ENCODE results near the gene TEKTIP1. TPM values are rescaled to one million over a fixed set of nuclear protein-coding genes. Genes with fewer than 3 reads are reported as not detected.

The TEKTIP1 gene
- total RNA-seq, 2 donors from 2014 or later = not detected

DNA sequence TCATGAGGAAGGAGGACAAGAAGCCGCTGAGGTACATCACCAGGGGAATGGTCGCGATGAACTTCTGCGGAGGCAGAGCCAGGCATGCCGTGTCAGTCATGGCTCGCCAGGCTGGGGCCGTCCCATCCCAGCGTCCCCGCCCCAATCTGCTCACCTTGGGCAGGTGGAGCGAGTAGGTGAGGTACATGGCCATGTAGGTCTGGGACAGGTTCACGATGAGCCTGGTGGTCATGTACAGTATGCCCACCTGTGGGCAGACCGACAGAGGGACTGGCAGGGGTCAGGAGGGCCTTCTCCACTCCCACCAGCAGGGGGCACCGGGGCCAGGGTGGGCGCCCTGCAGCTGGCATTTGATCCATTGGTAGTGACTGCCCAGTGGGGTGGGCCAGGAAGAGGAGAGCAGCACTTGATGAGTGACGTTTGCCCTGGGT, 8.3 kb downstream of the TEKTIP1 start:
- DNase-seq (ENCODE audit: low spot score) = no peak
- TF ChIP-seq, protein P1, sequence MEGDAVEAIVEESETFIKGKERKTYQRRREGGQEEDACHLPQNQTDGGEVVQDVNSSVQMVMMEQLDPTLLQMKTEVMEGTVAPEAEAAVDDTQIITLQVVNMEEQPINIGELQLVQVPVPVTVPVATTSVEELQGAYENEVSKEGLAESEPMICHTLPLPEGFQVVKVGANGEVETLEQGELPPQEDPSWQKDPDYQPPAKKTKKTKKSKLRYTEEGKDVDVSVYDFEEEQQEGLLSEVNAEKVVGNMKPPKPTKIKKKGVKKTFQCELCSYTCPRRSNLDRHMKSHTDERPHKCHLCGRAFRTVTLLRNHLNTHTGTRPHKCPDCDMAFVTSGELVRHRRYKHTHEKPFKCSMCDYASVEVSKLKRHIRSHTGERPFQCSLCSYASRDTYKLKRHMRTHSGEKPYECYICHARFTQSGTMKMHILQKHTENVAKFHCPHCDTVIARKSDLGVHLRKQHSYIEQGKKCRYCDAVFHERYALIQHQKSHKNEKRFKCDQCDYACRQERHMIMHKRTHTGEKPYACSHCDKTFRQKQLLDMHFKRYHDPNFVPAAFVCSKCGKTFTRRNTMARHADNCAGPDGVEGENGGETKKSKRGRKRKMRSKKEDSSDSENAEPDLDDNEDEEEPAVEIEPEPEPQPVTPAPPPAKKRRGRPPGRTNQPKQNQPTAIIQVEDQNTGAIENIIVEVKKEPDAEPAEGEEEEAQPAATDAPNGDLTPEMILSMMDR (IDR thresholded peaks at IDR 0.05) = peak in 1 of 2 donors; percentile 52
- Histone ChIP-seq H3K36me3 (no peaks in the 10 kb centered on the region), H3K4me1 (no peaks in the 10 kb centered on the region), H3K27me3 (no peaks in the 10 kb centered on the region), H3K4me3 (no peak overlapping the region), H3K9me3 (no peaks in the 10 kb centered on the region), H3K27ac (no peak overlapping the region)

DNA sequence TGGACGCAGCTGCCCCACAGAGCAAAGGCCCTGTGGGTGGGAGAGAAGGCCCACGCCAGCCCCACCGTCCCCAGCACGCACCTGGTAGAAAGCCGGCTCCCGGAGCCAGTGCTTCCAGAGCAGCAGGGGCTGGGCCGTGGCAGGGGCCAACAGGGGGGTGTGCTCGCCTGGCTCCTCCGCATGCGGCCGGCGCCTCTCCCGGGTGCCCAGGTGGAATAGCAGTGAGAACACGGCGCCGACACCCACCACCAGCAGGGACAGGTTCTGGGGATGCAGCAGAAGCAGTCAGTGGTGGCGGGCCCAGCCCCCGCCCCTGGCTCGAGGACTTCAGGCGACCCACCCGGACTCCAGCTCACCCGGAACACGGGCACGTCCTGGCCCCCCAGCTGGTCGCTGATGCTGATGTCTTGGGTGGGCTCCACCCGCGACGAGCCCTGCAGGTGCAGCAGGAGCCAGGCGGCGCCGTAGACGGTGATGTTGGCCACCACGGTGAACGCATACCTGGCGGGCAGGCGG, 8.9 kb downstream of the TEKTIP1 start:
- TF ChIP-seq, protein P1 (IDR thresholded peaks at IDR 0.05) = no peak
- H3K27ac ChIP-seq = no peak overlapping the region
- H3K36me3 ChIP-seq = no peaks in the 10 kb centered on the region

DNA sequence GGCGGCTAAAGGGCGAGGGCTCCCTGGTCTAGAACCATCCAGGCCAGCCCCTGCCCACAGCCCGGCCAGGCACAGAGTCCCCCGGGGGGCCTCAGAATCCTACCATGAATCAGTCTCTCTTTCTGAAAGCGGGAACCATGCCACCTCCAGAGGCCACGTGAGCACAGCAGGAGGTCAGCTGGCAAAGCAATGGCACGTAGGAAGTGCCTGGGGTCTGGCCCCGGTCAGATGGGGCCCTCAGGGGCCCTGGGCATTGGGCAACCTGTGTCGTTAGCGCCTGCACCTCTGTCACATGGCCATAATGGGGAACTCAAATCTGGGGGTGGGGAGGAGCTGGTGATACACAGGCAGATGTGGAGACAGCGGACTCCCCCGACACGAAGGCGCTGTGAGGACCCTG, 9.6 kb downstream of the TEKTIP1 start:
- no peak for DNase-seq (ENCODE audit: low spot score)
- H3K4me1 ChIP-seq = peaks cover 0 to 5% of the 10 kb centered on the region in 2 donors
- no peaks in the 10 kb centered on the region for H3K27me3 ChIP-seq
- H3K27ac ChIP-seq = no peak overlapping the region
- TF ChIP-seq, protein P1 (IDR thresholded peaks at IDR 0.05) = no peak
- no peaks in the 10 kb centered on the region for H3K9me3 ChIP-seq
- no peak overlapping the region for H3K4me3 ChIP-seq
- H3K36me3 ChIP-seq = no peaks in the 10 kb centered on the region

More for the DNA sequence above, 8.9 kb downstream of the TEKTIP1 start:
- no peaks in the 10 kb centered on the region for H3K27me3 ChIP-seq
- peaks cover 0 to 5% of the 10 kb centered on the region in 2 donors for H3K4me1 ChIP-seq
- H3K9me3 ChIP-seq = no peaks in the 10 kb centered on the region
- H3K4me3 ChIP-seq = no peak overlapping the region
- DNase-seq (ENCODE audit: low spot score) = no peak

DNA sequence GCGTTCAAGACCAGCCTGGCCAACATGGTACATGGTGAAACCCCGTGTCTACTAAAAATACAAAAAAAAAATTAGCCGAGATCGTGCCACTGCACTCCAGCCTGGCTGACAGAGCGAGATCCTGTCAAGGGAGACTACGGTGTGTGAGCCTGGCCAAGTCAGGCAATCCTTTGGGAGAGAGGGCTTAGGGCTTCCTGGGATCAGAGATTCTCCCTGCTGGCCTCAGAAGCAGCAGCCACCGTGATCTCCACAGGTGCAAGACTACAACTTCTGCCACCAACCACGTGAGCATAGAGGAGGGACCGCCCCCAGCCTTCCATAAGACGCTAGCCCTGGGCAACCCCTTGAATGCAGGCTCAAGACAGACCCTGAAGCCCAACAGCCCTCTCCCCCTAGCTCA, 10.8 kb downstream of the TEKTIP1 start:
- no peaks in the 10 kb centered on the region for H3K36me3 ChIP-seq
- no peaks in the 10 kb centered on the region for H3K9me3 ChIP-seq
- H3K27ac ChIP-seq = no peak overlapping the region
- no peak overlapping the region for H3K4me3 ChIP-seq
- no peak for DNase-seq (ENCODE audit: low spot score)
- no peaks in the 10 kb centered on the region for H3K27me3 ChIP-seq
- H3K4me1 ChIP-seq = peaks cover 0 to 15% of the 10 kb centered on the region in 2 donors
- TF ChIP-seq, protein P1 (IDR thresholded peaks at IDR 0.05) = no peak

DNA sequence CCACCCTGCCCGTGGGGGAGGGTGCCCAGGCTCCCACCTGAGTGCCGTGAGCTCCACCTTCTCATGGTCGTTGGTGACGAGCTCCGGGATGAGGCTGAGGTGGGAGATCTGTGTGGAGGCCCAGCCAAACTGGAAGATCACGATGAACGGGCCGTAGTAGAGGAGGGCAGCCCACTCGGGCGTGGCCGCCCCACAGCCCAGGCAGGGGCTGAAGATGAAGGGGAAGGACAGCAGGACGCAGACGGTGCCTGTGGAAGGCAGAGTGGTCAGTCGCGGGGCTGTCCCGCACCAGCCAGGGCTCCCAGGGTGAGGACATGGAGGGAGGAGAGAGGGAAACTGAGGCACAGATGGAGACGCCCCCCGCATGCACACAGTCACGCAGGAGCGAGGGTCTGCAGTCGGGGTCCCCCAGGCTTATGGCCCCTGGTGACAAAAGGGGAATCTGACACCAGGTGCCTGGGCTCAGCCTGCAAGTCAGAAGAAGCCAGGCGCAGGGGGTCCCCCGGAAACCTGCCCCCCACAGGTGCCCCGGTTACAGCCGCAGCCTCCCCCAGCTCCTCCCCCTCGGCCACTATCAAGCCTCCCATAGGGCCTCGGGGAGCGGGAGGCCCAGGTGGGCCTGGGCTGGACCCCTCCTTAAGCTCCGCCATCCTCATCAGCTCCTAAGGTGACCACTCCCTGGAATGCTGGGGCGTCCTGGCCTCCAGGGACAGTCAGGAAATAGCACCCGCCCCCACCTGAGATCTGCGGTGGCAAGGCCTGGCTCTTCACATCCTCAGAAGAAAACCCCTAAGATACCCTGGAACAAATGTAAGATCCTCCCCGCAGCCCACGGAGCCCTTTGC, 12.2 kb downstream of the TEKTIP1 start:
- H3K4me1 ChIP-seq = peaks cover 0 to 28% of the 10 kb centered on the region in 2 donors
- no peak overlapping the region for H3K4me3 ChIP-seq
- H3K9me3 ChIP-seq = no peaks in the 10 kb centered on the region
- H3K27ac ChIP-seq = no peak overlapping the region
- no peaks in the 10 kb centered on the region for H3K27me3 ChIP-seq
- no peak for DNase-seq (ENCODE audit: low spot score)
- TF ChIP-seq, protein P1 (IDR thresholded peaks at IDR 0.05) = no peak
- no peaks in the 10 kb centered on the region for H3K36me3 ChIP-seq

Measured in right atrium auricular region (tissue), 2 donors.